Hindlimb muscle (tissue), 1 donor: Measurements from ENCODE around the gene KRTAP5-3. TPM values are rescaled to one million over a fixed set of nuclear protein-coding genes. Genes with fewer than 3 reads are reported as not detected.
"Not testable (repeated sequence)": the region's sequence is repeated elsewhere in the genome, so short reads cannot be mapped to it uniquely, and the experiment has no call there.

ENCODE experiments used
- DNase-seq: peaks from one replicate; pipeline ENCODE4 v3.0.0-alpha.2; 2013
- polyA plus RNA-seq: library from polyadenylated mRNA; unstranded; fragments of 120-200 nt; gene quantifications from one replicate; pipeline ENCODE4 v1.2.1, GENCODE V29; 2013; ENCODE audit not compliant: insufficient read length

Gene KRTAP5-3
- polyA plus RNA-seq, 1 donor = not detected

- not testable (repeated sequence) for DNase-seq
These were observed 362 bp downstream of the KRTAP5-3 start for GRCh38 chr11:1607901-1608300.

- not testable (repeated sequence) for DNase-seq
These were observed 962 bp downstream of the KRTAP5-3 start for GRCh38 chr11:1607156-1607845.

GRCh38 chr11:1605923-1606322 is 2.3 kb downstream of the KRTAP5-3 start:
- not testable (repeated sequence) for DNase-seq

GRCh38 chr11:1604711-1605110 is 3.6 kb downstream of the KRTAP5-3 start:
- DNase-seq = no peak

- DNase-seq = no peak
These were observed 4.1 kb downstream of the KRTAP5-3 start for GRCh38 chr11:1604181-1604580.

- no peak for DNase-seq
These were observed 4.6 kb downstream of the KRTAP5-3 start for GRCh38 chr11:1603629-1604028.

- not testable (repeated sequence) for DNase-seq
These were observed 6.6 kb downstream of the KRTAP5-3 start for GRCh38 chr11:1601663-1602062.

- DNase-seq = no peak
These were observed 7.6 kb downstream of the KRTAP5-3 start for GRCh38 chr11:1600626-1601025.

GRCh38 chr11:1598816-1599215 is 9.4 kb downstream of the KRTAP5-3 start:
- no peak for DNase-seq

GRCh38 chr11:1598406-1598805 is 9.9 kb downstream of the KRTAP5-3 start:
- not testable (repeated sequence) for DNase-seq

GRCh38 chr11:1597994-1598380 is 10.3 kb downstream of the KRTAP5-3 start, which contains the start of gene KRTAP5-2:
Gene KRTAP5-2 (minus strand): TSS chr11:1598294. CDS start chr11:1598250, 44 bp downstream.
- DNase-seq = no peak

- DNase-seq = no peak
These were observed 10.8 kb downstream of the KRTAP5-3 start for GRCh38 chr11:1597331-1597993.

GRCh38 chr11:1596576-1597121 is 11.6 kb downstream of the KRTAP5-3 start:
- not testable (repeated sequence) for DNase-seq

- DNase-seq = not testable (repeated sequence)
These were observed 12.2 kb downstream of the KRTAP5-3 start for GRCh38 chr11:1595994-1596575.

- DNase-seq = no peak
These were observed 15.6 kb downstream of the KRTAP5-3 start for GRCh38 chr11:1592628-1593027.

GRCh38 chr11:1589996-1590395 is 18.3 kb downstream of the KRTAP5-3 start:
- DNase-seq = no peak

GRCh38 chr11:1589191-1589963 is 18.9 kb downstream of the KRTAP5-3 start:
- DNase-seq = not testable (repeated sequence)

- DNase-seq = no peak
These were observed 21.6 kb downstream of the KRTAP5-3 start for GRCh38 chr11:1586699-1587098.

GRCh38 chr11:1584661-1585370 is 23.4 kb downstream of the KRTAP5-3 start, which contains the start of gene KRTAP5-1:
Gene KRTAP5-1 (minus strand): TSS chr11:1585283. CDS start chr11:1585249, 34 bp downstream.
- DNase-seq = not testable (repeated sequence)

GRCh38 chr11:1582909-1583308 is 25.4 kb downstream of the KRTAP5-3 start:
- not testable (repeated sequence) for DNase-seq

- DNase-seq = no peak
These were observed 26.3 kb downstream of the KRTAP5-3 start for GRCh38 chr11:1581976-1582375.

GRCh38 chr11:1576825-1577224 is 31.4 kb downstream of the KRTAP5-3 start:
- DNase-seq = no peak
